ENCODE results near the gene STARD13. TPM values are rescaled to one million over a fixed set of nuclear protein-coding genes. Genes with fewer than 3 reads are reported as not detected.
"Not testable (repeated sequence)": the region's sequence is repeated elsewhere in the genome, so short reads cannot be mapped to it uniquely, and the experiment has no call there.

The STARD13 gene
- total and polyA plus RNA-seq, 8 donors: 21.9 to 43.6 (median 24.6) TPM

DNA sequence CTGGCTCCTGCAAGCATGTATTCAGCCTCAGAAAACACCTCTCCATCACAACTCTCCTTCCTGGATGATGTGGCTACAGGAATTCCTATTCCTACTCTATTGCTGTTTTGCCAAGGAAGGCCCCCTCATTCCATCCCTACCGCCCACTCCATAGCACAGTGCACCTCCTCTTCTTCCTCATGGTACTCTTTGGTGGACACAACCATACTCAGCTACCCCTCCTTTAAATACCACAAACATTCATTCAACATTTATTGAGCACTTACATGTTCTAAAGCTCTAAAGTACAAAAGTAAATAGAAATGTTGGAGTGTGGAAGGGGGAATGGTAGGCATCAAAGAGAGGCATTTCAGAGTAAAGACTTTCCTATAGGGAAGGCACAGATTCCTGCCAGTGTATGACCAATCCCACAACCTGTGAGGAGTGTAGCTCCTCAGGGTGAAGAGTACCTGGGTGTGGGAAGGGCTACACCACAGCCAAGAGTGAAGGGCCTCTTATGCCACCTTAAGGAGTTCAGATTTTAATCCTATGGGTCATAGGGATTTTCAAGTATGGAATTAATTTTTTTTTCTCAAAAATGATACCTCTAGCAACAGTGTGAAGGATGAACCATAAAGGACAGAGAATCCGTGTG, 42.5 kb downstream of the STARD13 start:
- TF ChIP-seq, protein P1, sequence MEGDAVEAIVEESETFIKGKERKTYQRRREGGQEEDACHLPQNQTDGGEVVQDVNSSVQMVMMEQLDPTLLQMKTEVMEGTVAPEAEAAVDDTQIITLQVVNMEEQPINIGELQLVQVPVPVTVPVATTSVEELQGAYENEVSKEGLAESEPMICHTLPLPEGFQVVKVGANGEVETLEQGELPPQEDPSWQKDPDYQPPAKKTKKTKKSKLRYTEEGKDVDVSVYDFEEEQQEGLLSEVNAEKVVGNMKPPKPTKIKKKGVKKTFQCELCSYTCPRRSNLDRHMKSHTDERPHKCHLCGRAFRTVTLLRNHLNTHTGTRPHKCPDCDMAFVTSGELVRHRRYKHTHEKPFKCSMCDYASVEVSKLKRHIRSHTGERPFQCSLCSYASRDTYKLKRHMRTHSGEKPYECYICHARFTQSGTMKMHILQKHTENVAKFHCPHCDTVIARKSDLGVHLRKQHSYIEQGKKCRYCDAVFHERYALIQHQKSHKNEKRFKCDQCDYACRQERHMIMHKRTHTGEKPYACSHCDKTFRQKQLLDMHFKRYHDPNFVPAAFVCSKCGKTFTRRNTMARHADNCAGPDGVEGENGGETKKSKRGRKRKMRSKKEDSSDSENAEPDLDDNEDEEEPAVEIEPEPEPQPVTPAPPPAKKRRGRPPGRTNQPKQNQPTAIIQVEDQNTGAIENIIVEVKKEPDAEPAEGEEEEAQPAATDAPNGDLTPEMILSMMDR (IDR thresholded peaks at IDR 0.05): no peak
- peak; percentile 95 for ATAC-seq
- Histone ChIP-seq H3K27ac (peak overlapping the region; percentile 51 to 57), H3K27me3 (no peaks in the 10 kb centered on the region), H3K4me1 (no peaks in the 10 kb centered on the region), H3K9me3 (peaks cover 0 to 11% of the 10 kb centered on the region in 2 donors), H3K4me3 (no peak overlapping the region), H3K36me3 (no peaks in the 10 kb centered on the region)
- DNase-seq: peak in 1 of 4 donors; percentile 51
- intact Hi-C loops (cut with DNase I): no loop called here

DNA sequence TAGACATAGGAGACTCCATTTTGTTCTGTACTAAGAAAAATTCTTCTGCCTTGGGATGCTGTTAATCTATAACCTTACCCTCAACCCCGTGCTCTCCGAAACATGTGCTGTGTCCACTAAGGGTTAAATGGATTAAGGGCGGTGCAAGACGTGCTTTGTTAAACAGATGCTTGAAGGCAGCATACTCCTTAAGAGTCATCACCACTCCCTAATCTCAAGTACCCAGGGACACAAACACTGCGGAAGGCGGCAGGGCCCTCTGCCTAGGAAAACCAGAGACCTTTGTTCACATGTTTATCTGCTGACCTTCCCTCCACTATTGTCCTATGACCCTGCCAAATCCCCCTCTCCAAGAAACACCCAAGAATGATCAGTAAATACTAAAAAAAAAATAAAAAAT, 43.2 kb downstream of the STARD13 start:
- H3K4me3 ChIP-seq; H3K4me1 ChIP-seq; H3K36me3 ChIP-seq; H3K27me3 ChIP-seq; intact Hi-C loops (cut with DNase I); DNase-seq: not testable (repeated sequence)
- Histone ChIP-seq H3K27ac (peak overlapping the region; percentile 51 to 57), H3K9me3 (peaks cover 0 to 11% of the 10 kb centered on the region in 2 donors)
- ATAC-seq: peak; percentile 70

DNA sequence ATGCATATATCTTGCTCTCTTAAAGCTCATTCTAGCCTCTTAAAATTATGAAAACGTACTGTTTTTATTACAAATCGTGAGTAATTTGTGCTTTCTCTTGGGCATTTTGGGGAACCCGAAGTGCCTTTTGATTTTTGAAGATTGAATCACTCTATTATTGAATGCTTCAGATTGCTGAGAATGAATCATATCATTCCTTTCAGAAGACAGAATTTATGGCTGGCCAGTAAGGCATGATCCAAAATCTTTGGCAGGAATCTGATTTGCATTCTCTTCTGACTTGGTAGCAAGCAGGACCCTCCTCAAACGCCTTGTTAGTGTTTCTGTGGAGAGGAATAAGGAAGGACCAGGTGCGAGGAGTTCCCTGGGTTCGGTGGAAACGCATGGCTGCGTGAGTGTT, 49.5 kb downstream of the STARD13 start:
- TF ChIP-seq, protein P1 (IDR thresholded peaks at IDR 0.05): no peak
- no peaks in the 10 kb centered on the region for H3K27me3 ChIP-seq
- no peak for DNase-seq
- peaks cover 0 to 5% of the 10 kb centered on the region in 2 donors for H3K36me3 ChIP-seq
- H3K4me1 ChIP-seq: peaks cover 0 to 25% of the 10 kb centered on the region in 2 donors
- intact Hi-C loops (cut with DNase I): no loop called here
- peak overlapping the region in 1 of 2 donors; percentile 46 for H3K27ac ChIP-seq
- no peak overlapping the region for H3K4me3 ChIP-seq
- H3K9me3 ChIP-seq: peaks cover 0 to 10% of the 10 kb centered on the region in 2 donors
- ATAC-seq: no peak

DNA sequence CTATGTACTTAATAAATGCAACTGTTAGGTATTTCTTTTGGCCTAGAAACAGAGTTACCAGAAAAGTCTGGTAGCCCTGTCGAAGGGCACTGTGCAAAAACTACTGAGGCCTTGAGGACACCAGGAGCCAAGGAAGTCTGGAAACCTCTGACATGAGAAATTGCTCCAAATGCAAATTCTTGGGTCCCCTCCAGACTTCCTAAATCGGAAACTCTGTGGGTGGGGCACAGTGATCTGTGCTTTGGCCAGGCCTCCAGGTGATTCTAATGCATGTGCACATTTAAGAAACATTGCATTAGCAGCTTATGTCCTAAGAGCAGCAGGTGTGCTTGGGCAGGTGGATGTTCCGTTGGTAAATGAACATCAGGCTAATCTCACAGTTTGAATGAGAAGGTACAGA, 50.0 kb downstream of the STARD13 start:
- DNase-seq: no peak
- Histone ChIP-seq H3K27ac (peak overlapping the region in 1 of 2 donors; percentile 46), H3K4me3 (no peak overlapping the region), H3K36me3 (peaks cover 0 to 5% of the 10 kb centered on the region in 2 donors), H3K4me1 (peaks cover 0 to 28% of the 10 kb centered on the region in 2 donors), H3K9me3 (peaks cover 0 to 10% of the 10 kb centered on the region in 2 donors), H3K27me3 (no peaks in the 10 kb centered on the region)
- ATAC-seq: peak; percentile 15
- TF ChIP-seq, protein P1 (IDR thresholded peaks at IDR 0.05): no peak
- intact Hi-C loops (cut with DNase I): no loop called here

DNA sequence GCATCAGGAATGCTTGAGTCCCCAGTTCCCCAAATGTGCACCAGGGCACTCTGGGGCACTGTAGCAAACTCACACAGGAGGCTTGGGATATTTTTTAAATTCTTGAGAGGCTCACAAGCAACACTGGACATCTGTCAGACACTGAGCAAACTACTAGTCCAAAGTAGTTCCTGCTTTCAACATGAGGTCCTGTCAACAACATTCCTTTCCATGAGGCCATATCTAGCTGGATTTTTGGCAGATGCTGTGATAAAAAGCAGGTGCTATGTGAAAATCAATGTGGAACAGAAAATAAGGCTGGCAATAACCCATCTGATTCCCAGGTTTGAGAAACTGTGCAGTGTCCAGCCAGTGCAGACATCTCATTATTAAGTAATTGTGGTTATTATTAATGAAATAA, 50.5 kb downstream of the STARD13 start:
- peaks cover 0 to 7% of the 10 kb centered on the region in 2 donors for H3K9me3 ChIP-seq

More for the DNA sequence above, 50.5 kb downstream of the STARD13 start:
- no peak overlapping the region for H3K4me3 ChIP-seq
- H3K36me3 ChIP-seq: peaks cover 0 to 5% of the 10 kb centered on the region in 2 donors
- intact Hi-C loops (cut with DNase I): no loop called here
- DNase-seq: no peak
- no peaks in the 10 kb centered on the region for H3K27me3 ChIP-seq
- H3K4me1 ChIP-seq: peaks cover 0 to 33% of the 10 kb centered on the region in 2 donors
- peak; percentile 66 for ATAC-seq
- TF ChIP-seq, protein P1 (IDR thresholded peaks at IDR 0.05): peak in 1 of 2 donors; percentile 6
- peak overlapping the region in 1 of 2 donors; percentile 46 for H3K27ac ChIP-seq

All from left lung (tissue), 10 donors.